ENCODE results near the gene ADIPOQ.
"Not testable (repeated sequence)": the region's sequence is repeated elsewhere in the genome, so short reads cannot be mapped to it uniquely, and the experiment has no call there.

The ADIPOQ gene

DNA sequence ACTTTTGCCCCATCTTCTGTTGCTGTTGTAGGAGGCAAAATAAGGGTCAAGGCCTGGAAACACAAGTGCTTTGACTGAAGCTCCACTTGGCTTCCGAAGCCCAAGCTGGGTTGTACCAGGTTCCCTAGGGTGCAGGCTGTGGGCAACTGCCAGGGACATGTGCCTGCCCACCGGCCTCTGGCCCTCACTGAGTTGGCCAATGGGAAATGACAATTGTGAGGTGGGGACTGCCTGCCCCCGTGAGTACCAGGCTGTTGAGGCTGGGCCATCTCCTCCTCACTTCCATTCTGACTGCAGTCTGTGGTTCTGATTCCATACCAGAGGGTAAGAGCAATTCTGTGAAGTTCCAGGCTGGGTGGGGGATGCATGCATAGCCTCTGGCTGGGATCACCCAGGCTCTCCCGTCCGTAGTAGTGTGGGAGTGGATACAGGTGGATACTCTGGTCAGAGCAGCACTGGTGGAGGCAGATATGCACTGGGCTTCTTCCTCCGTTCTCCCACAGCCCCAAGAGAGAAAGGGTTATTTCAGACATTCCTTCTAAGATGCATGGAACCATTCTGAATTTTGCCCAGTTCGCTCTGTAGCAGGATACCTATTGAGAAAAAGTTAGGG is at the start of gene ADIPOQ:
Gene ADIPOQ (plus strand): TSS at position 285 of the 613 bp plus-strand sequence. CDS start 10,349 bp downstream, outside the sequence.
- no peak for DNase-seq (ENCODE audit: low spot score)

DNA sequence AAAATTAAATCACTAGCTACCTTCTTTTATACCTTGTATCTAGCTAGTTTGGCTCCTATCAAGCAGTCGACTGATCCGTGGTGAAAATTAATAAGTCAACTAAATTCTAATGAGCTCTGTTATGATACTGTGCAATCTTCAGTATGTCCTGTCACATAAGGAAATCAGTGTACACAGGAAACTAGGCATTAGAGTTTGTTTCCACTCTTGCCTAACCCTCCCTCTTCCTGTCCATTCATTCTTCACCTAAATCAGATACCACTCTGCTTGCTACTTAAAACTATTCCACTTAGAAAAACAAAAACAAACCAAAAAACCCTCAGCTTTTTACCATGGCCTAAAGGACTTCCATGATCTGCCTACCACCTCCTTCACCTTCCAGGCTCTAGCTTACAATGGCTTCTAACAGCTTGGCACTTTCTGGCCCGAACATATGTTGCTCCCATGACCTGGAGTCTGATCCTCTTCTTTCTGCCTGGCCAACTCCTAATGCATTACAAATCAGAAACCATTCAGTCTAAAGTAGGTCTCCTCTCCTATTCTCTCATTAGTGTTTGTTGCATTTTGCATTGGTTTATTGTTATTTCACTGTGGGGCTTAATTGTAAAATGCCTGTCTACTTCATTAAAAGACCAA is 44.2 kb upstream of the ADIPOQ start:
- no peak for DNase-seq (ENCODE audit: low spot score)

DNA sequence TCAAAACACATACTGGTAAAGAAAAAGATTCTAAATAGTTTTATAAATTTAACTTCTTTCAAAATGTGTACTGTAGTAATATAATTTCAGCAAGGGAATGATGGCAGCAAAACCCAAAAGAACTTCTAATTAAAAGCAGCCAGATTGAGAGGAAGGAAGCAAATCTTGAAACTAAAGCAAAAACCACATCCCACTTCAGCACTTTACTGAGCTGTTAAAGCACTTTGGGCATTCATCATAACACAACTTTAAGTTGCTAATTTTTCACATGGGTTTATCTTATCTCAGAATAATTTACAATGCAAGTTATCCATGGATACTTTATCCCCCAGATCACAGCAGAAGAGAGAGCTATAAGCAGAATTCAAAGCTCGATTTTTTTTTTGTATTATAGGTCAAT is 42.2 kb upstream of the ADIPOQ start:
- no peak for DNase-seq (ENCODE audit: low spot score)

- no peak for DNase-seq (ENCODE audit: low spot score)
Measured at GRCh38 chr3:186802701-186803100, 39.8 kb upstream of the ADIPOQ start.

GRCh38 chr3:186803447-186803846 is 39.1 kb upstream of the ADIPOQ start:
- DNase-seq (ENCODE audit: low spot score): not testable (repeated sequence)

GRCh38 chr3:186806089-186807055 is 36.1 kb upstream of the ADIPOQ start, which contains the start of gene RFC4:
TSS of gene RFC4 (minus strand) at chr3:186806482. CDS start at chr3:186804713, 1,769 bp downstream.
- peak; percentile 77 for DNase-seq (ENCODE audit: low spot score)

DNA sequence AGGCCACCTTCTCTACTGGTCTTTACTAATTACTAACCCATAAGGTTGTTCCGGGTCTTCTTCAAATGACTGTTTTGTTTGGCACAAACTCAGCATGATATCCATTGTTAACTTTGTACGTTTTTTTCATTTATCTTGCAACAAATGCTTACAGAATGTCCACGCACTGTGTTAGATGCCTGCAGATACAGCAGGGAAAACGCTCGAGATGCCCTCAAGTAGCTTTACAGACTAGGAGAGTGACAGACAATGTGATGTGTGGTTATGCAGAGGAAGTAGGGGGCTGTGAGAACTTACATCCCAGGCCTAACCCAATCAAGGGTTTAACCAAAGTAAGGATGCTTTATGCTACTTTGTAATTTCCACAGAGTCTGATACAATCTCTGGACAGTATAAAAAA is 35.3 kb upstream of the ADIPOQ start:
- DNase-seq (ENCODE audit: low spot score): no peak

- no peak for DNase-seq (ENCODE audit: low spot score)
Measured at GRCh38 chr3:186810336-186810996, 32.0 kb upstream of the ADIPOQ start.

GRCh38 chr3:186811313-186811712 is 31.2 kb upstream of the ADIPOQ start:
- not testable (repeated sequence) for DNase-seq (ENCODE audit: low spot score)

- no peak for DNase-seq (ENCODE audit: low spot score)
Measured at GRCh38 chr3:186814100-186814499, 28.4 kb upstream of the ADIPOQ start.

GRCh38 chr3:186815435-186815834 is 27.1 kb upstream of the ADIPOQ start:
- no peak for DNase-seq (ENCODE audit: low spot score)

DNA sequence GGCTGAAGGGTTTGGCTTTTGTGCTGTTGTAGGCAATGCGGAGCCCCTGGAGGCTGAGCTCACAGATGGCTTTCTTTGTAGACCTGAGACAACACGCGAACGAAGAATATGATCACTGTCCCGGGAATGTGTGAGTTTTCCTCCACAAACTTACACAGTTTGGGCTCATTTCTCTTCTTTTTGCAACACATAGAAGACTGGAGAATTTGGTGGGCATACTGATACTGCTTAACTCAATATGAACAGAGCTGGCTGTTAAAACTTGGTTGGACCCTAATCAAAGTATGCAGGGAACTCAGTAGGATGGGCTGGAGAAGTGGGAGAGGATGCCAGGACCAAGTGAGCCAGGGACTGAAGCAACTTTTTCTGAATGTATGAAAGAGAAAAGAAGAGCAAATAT is 24.0 kb upstream of the ADIPOQ start:
- no peak for DNase-seq (ENCODE audit: low spot score)

GRCh38 chr3:186818956-186819355 is 23.6 kb upstream of the ADIPOQ start:
- DNase-seq (ENCODE audit: low spot score): no peak

DNA sequence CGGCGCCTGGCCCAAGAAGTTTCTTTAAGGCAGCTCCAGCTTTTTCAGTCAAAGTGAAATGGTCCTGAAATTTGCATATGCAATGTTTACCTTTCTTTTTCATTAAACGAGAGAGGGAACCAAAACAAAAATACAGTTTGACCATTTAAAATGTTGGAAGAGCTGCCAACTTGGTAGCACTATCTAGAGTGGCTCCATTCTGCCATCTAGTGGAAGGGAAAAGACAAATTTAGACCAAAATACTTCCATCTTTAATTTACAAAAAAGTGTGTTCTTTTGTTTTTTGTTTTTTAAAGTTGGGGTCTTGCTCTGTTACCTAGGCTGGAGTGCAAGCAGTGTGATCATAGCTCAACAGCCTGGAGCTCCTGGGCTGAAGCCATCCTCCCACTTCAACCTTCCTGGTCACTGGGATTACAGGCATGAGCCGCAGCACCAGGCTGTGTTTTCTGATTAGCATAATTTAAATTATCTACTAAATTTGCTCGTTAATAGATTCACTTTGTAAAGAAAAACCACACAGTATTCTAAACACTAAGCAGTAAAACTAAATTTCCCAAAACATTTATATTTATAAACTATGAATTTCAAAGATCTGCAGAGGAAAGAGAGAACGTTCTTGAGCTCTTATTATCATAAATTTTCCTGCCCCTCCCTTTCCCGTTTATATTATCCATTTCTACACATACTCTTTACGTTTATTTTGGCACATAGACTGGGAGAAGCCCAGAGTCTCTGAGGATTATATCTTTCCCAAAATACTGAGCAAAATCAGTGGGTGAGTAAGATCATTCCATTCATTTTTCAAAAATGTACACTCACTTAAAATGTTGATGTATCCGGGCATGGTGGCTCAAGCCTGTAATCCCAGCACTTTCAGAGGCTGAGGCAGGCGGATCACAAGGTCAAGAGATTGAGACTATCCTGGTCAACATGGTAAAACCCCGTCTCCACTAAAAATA is 20.8 kb upstream of the ADIPOQ start:
- peak; percentile 78 for DNase-seq (ENCODE audit: low spot score)

DNA sequence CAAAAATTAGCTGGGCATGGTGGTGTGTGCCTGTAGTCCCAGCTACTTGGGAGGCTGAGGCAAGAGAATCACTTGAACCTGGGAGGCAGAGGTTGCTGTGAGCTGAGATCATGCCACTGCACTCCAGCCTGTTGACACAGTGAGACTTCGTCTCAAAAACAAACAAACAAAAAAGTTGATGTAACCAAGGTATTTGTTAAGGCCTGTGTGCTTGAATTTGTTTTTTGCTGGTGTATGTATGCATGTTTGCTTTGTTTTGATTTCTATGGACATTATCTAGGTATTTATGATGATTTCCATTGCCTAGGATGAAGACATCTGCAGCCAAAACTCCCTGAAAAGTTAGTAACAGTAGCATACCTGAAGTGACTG is 20.1 kb upstream of the ADIPOQ start:
- not testable (repeated sequence) for DNase-seq (ENCODE audit: low spot score)

DNA sequence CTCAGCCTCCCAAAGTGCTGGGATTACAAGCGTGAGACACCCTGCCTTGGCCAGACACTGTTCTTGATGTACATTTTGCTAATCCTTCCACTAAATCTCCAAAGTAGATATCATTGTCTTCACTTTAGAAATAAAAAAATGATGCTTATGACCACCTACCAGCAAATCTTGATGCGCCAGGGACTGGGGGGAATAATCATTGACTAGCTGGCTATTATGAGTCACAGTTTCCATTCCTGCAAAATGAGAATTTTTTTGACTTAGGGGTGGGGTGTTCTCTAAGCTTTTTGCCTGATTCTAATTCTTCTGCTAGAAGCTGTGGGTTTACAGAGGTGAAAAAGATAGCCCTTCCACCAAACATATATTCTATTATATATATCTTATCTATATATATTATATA is 19.1 kb upstream of the ADIPOQ start:
- DNase-seq (ENCODE audit: low spot score): no peak

GRCh38 chr3:186824430-186825139 is 17.9 kb upstream of the ADIPOQ start:
- DNase-seq (ENCODE audit: low spot score): no peak

DNA sequence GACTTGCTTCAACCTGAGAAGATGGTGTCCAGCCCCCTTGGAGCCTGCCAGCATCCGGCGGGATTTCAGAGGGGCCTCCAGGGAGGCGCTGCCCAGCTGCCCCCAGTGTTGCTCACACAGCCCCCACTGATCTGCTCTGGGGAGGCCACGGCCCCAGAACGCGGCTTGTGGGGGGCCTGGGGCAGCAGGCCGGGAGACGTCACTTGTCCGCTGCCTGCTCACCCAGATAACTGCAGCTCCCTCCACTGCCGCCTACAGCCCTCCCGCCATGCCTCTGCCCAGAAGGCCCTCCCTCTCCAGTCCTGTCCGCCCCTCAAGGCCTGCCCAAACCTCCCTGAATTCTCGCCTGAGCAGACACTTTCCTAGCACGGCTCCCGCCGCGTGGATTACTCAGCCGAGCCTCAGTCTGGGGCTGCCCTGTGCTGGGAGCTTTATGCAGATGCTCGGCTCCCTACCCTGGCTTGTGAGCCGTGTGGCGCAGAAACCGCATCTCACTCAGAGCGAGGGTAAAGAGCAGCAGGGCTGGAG is 17.2 kb upstream of the ADIPOQ start:
- peak; percentile 19 for DNase-seq (ENCODE audit: low spot score)

DNA sequence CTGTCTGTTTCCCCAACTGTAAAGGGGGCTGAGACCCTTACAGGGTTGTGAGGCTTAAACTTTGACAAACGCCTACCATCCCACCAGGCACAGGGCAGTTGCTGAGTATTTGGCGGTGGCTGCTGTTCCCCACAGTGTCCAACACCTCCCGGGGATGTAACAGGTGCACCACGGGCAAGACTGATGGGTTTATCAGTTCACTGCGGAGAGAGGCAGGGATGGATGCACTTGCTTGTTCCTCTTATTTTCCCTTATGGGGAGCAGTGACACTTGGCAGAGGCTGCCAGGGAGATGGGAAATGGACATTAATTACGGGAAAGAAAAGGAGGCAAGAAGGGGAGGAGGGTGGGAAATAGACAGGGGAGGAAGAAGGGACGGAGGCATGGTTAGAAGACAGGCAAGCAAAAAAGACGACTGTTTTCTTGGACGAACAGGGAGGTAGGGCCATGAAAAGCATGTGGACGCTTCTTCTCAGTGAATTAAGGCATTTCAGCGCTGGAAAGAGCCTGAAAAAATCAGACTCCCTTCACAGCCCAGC is 16.6 kb upstream of the ADIPOQ start:
- no peak for DNase-seq (ENCODE audit: low spot score)

Data from hematopoietic multipotent progenitor cell treated with erythropoietin and hydrocortisone succinate and interleukin-3 and kit ligand, for 17 days (in vitro differentiated cells).